AG09309 (cell line): Measurements from ENCODE around the gene CENPC.

ENCODE experiments used
- DNase-seq: peaks from one replicate; pipeline ENCODE4 v3.0.0-alpha.2; 2010; ENCODE audit warnings: low read depth
- H3K4me3 ChIP-seq: 2 replicates; pipeline ENCODE4 v1.5.1; 2011; ENCODE audit warnings: mild to moderate bottlenecking, low read depth, low read length, moderate library complexity; ENCODE audit not compliant: control insufficient read depth
- CTCF ChIP-seq: IDR thresholded peaks from 2 replicates; pipeline ENCODE4 v1.5.1; 2011; ENCODE audit warnings: mild to moderate bottlenecking, low read depth, low read length, inconsistent platforms; ENCODE audit not compliant: insufficient read depth, control insufficient read depth; ENCODE audit errors: missing control alignments

Gene CENPC

DNA sequence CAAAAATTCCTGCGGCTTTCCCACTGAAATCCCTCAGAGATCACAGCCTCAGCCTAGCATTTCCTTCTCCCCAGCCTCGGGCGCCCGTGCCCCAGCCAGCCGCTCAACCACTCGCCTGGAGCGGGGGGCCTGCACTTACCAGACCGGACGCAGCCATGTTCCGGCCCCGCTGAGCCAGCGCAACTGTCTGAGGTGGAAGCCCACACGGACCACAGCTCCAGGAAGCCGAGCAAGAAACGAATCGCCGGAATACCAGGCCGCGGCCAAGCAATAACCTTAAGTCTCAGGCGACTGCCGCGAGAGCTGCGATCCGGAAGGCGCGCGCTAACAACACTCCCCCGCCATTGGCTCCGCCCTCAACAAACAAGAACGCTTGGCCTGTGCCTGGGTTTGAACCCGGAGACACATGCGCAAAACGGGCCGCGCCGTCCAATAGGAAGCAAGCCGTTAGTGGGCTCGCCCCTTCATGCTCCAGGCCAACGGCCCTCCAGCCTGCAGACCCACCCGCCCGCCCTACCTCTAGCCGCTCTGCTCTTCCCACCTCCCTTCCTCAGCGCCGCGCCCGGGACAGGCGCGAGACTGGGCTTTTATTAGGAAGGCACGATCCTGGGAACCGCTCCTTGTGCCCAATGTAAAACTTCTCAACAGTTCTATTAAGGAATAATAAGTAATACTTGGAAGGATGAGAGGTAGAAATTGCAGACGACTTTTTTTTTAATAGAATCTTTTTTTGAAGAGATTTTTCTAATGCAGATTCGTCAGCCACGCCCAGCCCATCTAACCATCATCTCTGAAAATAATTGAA, at the start of gene CENPC:
Gene CENPC, minus strand, starts transcription at position 305 of the 805 bp plus-strand sequence. Its CDS starts 148 bp downstream, at position 157.
- peak; percentile 84 for DNase-seq
- no peak for TF ChIP-seq CTCF
- H3K4me3 ChIP-seq = peak within 1 kb of the TSS; percentile 86

DNA sequence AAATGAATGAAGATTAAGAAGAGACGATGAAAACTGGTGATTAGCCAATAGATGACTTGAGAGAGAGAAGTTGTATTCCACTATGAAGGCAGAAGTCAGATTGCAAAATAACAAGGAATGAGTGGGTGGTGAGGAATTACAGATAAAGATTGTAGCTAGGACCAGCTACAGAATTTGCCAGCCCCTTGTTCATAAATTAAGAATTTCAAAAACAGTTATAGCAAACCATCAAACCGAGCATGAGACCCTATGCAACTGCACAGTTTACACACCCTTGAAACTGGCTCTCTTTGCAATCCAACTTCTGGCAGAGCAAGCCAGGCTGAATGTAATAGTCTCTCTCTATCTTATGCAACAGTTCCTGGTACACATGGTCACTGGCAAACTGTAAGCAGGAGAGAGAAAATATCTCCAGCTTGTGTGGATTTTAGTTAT, 48.5 kb upstream of the CENPC start:
- H3K4me3 ChIP-seq = no peak overlapping the region
- no peak for TF ChIP-seq CTCF
- DNase-seq = peak; percentile 59

DNA sequence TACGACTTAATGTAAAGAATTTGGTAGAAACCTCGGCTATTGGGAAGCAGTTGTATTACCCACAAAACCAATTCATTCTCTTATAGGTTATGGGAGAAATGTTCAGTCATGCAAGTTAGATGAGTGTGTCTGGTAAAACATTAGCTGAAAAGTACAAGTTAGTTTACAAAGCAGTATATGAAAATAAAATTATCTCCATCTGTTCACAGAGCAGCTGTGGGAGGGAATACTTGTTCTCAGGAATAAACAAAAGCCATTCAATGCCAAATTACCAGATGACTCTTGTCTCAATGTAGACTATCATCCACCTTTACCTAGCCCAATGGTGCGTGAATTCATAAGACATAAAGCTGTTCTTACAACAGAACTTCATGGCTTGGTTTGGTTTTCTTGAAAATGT, 41.9 kb upstream of the CENPC start:
- no peak for TF ChIP-seq CTCF
- no peak for DNase-seq
- H3K4me3 ChIP-seq = no peak overlapping the region

DNA sequence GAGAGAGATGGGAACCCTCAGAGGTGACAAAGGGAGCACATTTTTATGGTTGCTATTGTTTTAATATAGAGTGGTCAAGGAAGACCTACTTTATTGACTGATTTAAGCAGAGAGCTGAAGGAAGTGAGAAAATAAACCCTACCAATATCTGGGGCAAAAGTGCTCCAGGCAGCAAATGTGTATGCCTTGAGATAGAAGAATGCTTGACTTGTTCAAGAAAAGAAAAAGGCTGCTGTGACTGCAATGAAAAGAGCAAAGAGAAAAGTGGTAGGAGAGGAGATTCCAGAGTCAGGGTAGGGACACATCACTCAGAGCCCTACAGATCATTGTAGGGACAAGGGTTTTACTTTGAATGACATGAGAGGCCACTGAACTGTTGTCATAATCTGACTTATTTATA, 39.2 kb upstream of the CENPC start:
- no peak for DNase-seq
- no peak overlapping the region for H3K4me3 ChIP-seq
- TF ChIP-seq CTCF = no peak

GRCh38 chr4:67581913-67582312, 36.6 kb upstream of the CENPC start:
- H3K4me3 ChIP-seq = no peak overlapping the region
- no peak for DNase-seq
- no peak for TF ChIP-seq CTCF

- no peak for DNase-seq
- TF ChIP-seq CTCF = no peak
- no peak overlapping the region for H3K4me3 ChIP-seq
These were observed 36.0 kb upstream of the CENPC start for GRCh38 chr4:67581208-67581857.
